ENCODE data around the gene DLG5.

DLG5 gene

DNA sequence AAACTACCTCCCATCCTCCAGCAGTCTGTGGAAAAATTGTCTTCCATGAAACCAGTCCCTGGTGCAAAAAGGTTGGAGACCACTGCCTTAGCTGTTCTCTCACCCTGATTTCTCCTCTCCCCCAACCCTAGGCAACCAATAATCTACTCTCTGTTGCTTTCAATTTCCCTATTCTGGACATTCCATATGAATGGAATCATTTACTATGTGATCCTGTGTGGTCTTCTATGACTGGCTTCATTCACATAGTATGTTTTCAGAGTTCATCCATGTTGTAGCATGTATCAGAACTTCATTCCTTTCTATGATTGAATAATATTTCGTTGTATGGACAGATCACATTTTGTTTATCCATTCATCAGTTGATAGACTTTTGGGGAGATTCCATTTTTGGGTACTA lies 38.3 kb upstream of the DLG5 start:
- Histone ChIP-seq H3K27me3 (no peaks in the 10 kb centered on the region), H3K36me3 (no peaks in the 10 kb centered on the region), H3K4me3 (ENCODE audit: low read depth, low read length) (no peak overlapping the region), H3K9me3 (no peaks in the 10 kb centered on the region), H3K4me1 (no peaks in the 10 kb centered on the region)
- no peak for DNase-seq
- TF ChIP-seq, protein P1, sequence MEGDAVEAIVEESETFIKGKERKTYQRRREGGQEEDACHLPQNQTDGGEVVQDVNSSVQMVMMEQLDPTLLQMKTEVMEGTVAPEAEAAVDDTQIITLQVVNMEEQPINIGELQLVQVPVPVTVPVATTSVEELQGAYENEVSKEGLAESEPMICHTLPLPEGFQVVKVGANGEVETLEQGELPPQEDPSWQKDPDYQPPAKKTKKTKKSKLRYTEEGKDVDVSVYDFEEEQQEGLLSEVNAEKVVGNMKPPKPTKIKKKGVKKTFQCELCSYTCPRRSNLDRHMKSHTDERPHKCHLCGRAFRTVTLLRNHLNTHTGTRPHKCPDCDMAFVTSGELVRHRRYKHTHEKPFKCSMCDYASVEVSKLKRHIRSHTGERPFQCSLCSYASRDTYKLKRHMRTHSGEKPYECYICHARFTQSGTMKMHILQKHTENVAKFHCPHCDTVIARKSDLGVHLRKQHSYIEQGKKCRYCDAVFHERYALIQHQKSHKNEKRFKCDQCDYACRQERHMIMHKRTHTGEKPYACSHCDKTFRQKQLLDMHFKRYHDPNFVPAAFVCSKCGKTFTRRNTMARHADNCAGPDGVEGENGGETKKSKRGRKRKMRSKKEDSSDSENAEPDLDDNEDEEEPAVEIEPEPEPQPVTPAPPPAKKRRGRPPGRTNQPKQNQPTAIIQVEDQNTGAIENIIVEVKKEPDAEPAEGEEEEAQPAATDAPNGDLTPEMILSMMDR (IDR thresholded peaks at IDR 0.05; ENCODE audit: low read depth, low read length), result no peak

DNA sequence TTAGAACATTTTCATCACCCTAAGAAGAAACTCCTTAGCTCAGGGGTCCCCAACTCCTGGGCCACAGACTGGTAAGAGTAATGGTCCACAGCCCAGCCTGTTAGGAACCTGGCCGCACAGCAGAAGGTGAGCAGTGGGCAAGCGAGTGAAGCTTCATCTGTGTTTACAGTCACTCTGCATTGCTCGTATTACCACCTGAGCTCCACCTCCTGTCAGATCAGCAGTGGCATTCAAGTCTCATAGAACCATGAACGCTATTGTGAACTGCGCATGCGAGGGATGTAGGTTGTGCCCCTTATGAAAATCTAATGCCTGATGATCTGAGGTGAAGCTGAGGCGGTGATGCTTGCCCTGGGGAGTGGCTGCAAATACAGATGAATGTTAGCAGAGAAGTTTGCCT lies 37.3 kb upstream of the DLG5 start:
- Histone ChIP-seq H3K27me3 (no peaks in the 10 kb centered on the region), H3K4me1 (no peaks in the 10 kb centered on the region), H3K36me3 (no peaks in the 10 kb centered on the region), H3K9me3 (no peaks in the 10 kb centered on the region), H3K4me3 (ENCODE audit: low read depth, low read length) (no peak overlapping the region)
- TF ChIP-seq, protein P1 (IDR thresholded peaks at IDR 0.05; ENCODE audit: low read depth, low read length), result no peak
- DNase-seq, result no peak

GRCh38 chr10:77962350-77963146 lies 36.0 kb upstream of the DLG5 start:
- Histone ChIP-seq H3K27me3 (no peaks in the 10 kb centered on the region), H3K36me3 (no peaks in the 10 kb centered on the region), H3K9me3 (no peaks in the 10 kb centered on the region), H3K4me1 (no peaks in the 10 kb centered on the region), H3K4me3 (ENCODE audit: low read depth, low read length) (no peak overlapping the region)
- DNase-seq, result no peak
- TF ChIP-seq, protein P1 (IDR thresholded peaks at IDR 0.05; ENCODE audit: low read depth, low read length), result no peak

DNA sequence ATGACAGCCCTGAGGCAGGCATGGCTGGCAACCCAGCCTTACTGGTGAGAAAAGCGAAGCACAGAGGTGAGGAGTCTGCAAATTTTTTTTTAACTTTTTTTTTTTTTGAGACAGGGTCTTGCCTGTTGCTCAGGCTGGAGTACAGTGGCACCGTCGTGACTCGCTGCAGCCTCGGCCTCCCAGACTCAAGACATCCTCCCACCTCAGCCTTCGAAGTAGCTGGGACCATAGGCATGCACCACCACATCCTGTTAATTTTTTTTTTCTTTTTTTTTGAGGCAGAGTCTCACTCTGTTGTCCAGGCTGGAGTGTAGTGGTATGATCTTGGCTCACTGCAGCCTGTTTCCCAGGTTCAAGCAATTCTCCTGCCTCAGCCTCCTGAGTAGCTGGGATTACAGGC lies 35.1 kb upstream of the DLG5 start:
- H3K36me3 ChIP-seq, result no peaks in the 10 kb centered on the region
- H3K4me3 ChIP-seq (ENCODE audit: low read depth, low read length), result no peak overlapping the region
- no peak for DNase-seq
- no peaks in the 10 kb centered on the region for H3K27me3 ChIP-seq
- no peaks in the 10 kb centered on the region for H3K4me1 ChIP-seq
- H3K9me3 ChIP-seq, result no peaks in the 10 kb centered on the region
- TF ChIP-seq, protein P1 (IDR thresholded peaks at IDR 0.05; ENCODE audit: low read depth, low read length), result no peak

GRCh38 chr10:77960829-77961329 lies 34.3 kb upstream of the DLG5 start:
- no peaks in the 10 kb centered on the region for H3K36me3 ChIP-seq
- no peaks in the 10 kb centered on the region for H3K4me1 ChIP-seq
- no peak for DNase-seq
- TF ChIP-seq, protein P1 (IDR thresholded peaks at IDR 0.05; ENCODE audit: low read depth, low read length), result no peak
- no peaks in the 10 kb centered on the region for H3K9me3 ChIP-seq
- H3K4me3 ChIP-seq (ENCODE audit: low read depth, low read length), result no peak overlapping the region
- no peaks in the 10 kb centered on the region for H3K27me3 ChIP-seq

GRCh38 chr10:77959887-77960455 lies 33.4 kb upstream of the DLG5 start:
- H3K4me3 ChIP-seq (ENCODE audit: low read depth, low read length), result no peak overlapping the region
- H3K9me3 ChIP-seq, result no peaks in the 10 kb centered on the region
- H3K27me3 ChIP-seq, result no peaks in the 10 kb centered on the region
- no peak for DNase-seq
- TF ChIP-seq, protein P1 (IDR thresholded peaks at IDR 0.05; ENCODE audit: low read depth, low read length), result no peak
- no peaks in the 10 kb centered on the region for H3K36me3 ChIP-seq
- no peaks in the 10 kb centered on the region for H3K4me1 ChIP-seq
